Stimulated activated CD8-positive, alpha-beta memory T cell treated with anti-CD3 and anti-CD28 coated beads, Interleukin-15, amount 100 ng/mL, for 48 hours (primary cell): ENCODE measurements around the gene COL11A1.
"Not testable (repeated sequence)": the region's sequence is repeated elsewhere in the genome, so short reads cannot be mapped to it uniquely, and the experiment has no call there.

Experiments used
- DNase-seq, 2 donors: peaks; one replicate each; pipeline ENCODE4 v3.0.0-alpha.2; 2020; ENCODE audit warnings: low read depth in 2 of 2

COL11A1 gene

DNA sequence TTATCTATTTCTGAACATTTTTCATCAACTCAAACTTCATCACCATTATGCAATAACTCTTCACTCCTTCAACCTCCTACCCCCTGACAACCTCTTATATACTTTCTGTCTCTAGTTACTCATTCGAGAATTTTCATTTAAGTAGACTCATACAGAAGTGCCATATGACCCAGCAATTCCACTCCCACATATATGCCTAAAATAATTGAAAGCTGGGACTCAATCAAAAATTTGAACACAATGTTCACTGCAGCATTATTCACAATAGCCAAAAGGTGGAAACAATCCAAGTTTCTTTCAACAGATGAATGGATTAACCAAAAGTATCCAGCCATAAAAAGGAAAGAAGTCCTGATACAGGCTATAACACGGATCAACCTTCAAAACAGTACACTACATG is 24.1 kb downstream of the COL11A1 start:
- no peak for DNase-seq

DNA sequence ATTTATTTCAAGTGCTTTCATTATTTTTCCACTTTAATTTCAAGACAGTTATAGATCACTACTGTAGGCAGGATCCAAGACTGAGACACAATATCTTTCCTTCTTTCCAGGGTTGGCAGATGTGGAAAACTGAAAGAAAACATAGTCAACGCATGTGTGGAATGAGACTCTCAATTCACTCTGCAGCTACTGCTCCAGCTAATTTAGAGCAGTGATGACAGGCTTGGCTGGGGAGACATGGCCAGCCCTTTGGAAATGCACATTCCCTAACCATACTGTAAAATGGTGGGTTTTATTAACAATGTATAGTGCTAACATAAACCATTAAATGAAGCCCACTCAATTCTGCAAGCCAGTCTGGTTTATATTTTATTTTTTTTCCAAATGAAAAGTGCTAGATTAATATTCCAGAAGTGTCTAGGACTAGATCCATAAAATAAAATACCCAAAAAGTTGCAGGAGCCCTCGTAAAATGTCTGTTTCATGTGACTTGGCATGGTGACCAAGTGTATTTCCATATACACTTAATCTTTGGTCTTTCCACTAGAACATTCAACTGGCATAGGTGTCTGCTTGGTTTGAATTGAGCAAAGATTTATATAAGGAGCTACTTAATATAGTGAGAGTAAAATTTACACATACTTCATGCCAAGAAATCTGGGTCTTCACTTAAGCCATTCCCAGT is 32.9 kb downstream of the COL11A1 start:
- no peak for DNase-seq

DNA sequence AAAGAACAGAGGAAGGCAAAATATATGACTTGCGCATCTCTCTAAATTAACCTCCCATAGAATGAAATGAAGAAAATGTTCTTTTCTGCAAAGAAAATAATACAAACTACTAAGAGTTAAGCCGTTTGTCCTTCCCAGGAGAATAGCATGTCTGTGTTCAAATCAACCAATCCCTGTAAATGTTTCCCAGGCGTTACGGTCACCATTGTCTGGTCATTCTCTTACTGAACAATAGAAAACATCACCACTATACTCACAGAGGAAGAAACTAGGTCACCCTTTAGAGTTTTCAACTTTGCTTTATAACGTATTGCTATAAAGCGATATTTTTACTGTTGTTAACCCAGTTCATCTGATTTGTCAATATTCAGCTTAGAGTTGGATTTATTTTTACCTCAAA is 34.1 kb downstream of the COL11A1 start:
- DNase-seq, result no peak

DNA sequence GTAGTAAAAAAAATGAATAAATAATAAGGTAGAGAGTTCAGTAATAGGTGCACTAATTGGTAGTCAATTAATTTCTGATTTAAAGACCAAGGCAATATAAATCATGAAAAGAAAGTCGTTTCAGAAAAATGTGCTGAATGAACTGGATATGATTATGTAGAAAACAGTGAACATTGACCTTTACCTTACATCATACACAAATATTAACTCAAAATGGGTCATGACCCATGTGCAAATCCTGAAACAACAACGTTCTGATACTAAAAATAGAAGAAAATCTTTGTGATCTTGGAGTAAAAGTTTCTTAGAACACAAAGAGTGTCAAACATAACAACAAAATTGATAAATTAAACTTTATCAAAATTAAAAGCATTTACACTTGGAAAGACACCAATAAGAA is 39.1 kb downstream of the COL11A1 start:
- no peak for DNase-seq

DNA sequence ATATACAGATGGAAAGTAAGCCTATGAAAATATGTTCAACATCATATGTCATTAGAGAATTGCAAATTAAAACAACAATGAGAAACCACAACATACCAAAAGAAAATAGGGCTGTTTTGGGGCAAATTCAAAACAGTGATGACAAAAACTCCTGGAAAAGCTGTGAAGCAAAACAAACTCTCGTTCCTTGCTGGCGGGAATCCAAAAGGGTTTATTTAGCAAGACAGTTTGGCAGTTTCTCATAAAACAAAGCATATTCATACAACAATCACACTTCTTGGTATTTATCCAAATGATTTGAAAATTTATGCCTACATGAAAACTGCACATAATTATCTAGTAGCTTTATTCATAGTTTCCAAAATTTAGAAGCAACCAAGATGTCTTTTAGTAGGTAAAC is 44.4 kb downstream of the COL11A1 start:
- DNase-seq, result no peak

DNA sequence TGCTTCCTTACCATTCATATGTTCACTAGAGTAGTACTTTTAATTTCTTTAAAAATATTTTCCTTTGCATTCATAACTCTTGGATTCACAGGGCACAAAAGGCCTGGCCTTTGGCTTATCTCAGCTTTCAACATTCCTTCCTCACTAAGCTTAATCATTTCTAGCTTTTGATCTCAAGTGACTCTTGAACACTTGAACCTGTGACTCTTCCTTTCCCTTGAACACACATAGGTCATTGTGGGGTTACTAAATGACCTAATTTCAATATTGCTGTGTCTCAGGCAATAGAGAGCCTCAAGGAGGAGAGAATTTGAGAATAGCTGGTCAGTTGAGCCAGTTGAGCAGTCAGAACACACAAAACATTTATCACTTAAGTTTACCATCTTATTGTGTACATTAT is 49.9 kb downstream of the COL11A1 start:
- no peak for DNase-seq

DNA sequence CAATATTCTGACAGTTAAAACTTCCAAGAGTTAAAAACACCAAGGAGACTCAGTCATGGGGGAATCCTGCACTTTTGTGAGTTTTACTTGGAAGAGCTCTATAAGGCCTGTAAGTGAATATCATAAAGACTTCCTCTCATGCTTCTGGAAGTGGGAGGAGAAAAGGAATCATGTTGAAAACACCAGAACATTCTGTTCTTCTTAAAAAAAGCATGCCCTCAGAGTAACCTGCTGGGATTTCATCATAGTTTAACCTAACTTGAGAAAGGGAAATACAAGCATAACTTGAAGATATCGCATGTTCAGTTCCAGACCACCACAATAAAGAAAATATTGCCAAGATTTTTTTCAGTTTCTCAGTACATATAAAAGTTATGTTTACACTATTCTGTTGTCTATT is 51.9 kb downstream of the COL11A1 start:
- no peak for DNase-seq

DNA sequence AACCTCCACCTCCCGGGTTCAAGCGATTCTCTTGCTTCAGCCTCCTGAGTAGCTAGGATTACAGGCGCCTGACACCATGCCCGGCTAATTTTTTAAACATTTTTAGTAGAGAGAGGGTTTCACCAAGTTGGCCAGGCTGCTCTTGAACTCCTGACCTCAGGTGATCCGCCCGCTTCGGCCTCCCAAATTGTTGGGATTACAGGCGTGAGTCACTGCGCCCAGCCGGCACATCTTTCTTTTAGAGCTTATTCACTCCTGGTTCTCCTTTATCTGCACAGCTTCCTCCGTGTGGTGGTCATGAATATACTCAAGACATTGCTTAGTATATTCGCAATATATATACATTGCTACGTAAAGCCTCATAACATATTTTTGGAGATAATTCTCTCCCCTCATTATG is 80.2 kb downstream of the COL11A1 start:
- not testable (repeated sequence) for DNase-seq

DNA sequence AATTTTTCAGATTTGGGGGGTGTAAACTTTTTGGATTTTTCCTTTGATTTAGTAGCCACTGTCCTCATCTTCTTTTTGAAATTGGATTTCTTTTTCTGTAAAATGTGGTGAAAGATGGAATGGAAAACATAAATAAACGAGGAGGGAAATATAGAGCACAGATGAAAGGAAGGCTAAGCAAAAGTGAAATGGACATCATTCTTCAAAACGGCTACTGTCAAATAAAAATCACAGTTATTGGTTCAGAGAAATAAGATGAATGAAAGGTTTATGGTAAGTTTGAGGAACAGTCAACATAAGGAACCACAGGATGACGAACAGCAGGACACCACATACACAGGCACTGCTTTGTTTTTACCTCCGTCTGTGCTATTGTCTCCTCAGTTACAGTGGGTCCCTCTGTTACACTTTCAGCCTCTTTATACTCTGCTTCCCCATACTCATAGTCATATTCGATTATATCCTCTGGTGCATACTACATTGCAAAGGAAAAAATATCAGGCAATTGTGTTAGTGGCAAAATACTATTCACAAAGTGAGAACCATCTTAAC is 82.4 kb downstream of the COL11A1 start:
- no peak for DNase-seq

DNA sequence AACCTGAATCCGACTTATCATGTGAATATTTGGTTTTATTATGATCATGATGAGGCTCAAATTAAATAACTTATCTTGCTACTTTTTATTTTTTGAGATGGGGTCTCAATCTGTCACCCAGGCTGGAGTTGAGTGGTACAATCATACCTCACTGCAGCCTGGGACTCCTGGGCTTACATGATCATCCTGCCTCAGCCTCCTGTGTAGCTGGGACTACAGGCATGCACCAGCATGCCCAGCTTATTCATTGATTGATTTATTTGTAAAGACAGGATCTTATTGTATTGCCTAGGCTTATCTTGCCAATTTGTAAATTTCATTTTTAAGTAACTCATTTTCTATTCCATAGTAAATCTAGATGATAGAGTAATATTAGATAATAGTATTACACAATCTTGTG is 84.3 kb downstream of the COL11A1 start:
- no peak for DNase-seq

DNA sequence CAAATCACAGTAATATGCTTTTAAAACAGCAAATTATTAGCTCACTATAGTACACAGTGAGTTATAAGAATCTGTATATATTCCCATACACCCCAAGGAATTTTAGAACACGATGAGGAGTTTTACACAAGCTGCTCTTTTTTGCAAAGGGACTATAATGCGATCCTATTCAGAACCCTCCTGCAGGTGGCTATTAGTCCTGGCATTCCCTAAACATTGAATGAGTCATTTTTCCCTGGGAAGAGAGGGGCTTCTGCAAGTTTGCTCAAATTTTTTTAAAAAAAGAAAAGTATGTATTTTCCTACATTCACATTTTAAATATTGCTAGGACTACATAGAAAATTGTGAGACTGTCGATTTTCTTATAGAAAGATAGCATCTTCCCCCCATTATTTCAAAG is 106.3 kb downstream of the COL11A1 start:
- no peak for DNase-seq

DNA sequence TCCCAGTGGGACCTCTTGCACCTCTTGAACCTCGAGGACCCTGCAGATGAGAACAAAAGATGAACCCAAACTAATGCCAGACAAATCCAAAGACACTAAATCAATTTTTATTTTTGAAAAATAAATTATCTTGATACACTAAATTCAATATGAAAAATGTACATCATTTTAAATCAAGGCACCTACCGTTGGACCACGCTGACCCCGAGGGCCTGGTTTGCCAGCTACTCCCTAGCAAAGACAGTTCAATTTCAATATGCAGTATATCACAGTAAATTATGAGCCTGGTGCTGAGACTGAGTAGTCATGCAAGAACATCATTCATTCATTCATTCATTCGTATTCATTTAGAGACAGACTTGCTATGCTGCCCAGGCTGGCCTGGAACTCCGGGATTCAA is 129.4 kb downstream of the COL11A1 start:
- DNase-seq, result no peak

DNA sequence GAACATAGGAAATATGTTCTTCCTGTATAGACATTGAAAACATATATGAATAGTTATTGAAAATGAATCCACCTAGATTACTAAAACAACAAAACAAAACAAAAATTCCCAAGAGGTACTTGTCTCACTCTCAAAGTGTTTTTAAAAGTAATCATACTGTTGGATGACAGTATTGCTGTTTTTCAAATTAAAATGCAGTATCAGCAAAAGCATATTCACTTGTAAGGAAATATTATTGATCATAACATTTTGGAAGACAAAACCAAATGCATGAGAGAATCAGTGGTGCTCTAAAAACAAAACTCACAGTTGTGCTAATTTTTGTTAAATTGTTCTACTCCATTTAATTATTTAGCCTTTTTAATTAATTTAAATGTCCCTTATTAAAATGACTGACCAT is 131.0 kb downstream of the COL11A1 start:
- no peak for DNase-seq

DNA sequence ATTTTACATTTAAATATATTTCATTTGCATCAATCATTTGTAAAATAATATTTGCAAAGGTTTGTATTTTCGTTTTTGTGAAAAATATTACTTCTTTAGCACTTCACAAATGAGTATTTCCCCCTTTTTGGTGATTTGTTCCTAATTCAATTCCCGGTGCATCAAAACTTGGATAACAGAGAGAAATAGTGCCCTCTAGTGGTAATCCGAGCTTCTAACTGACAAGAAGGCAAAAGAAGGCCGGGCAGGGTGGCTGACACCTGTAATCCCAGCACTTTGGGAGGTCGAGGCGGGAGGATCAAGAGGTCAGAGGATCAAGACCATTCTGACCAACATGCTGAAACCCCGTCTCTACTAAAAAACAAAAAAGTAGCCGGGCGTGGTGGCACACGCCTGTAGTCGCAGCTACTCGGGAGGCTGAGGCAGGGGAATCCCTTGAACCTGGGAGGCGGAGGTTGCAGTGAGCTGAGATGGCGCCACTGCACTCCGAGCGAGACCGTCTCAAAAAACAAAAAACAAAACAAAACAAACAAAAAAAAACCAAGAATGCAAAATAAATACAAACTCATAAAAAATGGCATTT is 137.7 kb downstream of the COL11A1 start:
- DNase-seq, result peak in 1 of 2 donors; percentile 2

DNA sequence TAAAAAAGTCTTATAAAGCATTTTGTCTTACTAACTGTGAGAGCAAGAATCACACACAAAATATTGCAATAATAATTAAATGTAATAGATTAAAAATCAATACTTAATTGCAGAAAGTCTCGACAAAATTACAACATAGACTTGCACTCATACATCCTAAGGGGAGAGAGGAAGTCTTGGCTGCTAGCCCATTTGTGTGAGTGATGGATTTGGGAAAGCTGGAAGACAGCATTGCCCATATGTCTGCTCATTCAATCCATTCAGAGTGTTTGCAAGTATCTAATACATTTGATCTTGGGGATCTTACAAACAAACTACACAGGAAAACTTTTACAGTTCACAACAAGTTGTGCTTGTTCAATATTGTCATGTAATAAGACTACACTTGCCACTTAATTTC is 140.5 kb downstream of the COL11A1 start:
- DNase-seq, result no peak

DNA sequence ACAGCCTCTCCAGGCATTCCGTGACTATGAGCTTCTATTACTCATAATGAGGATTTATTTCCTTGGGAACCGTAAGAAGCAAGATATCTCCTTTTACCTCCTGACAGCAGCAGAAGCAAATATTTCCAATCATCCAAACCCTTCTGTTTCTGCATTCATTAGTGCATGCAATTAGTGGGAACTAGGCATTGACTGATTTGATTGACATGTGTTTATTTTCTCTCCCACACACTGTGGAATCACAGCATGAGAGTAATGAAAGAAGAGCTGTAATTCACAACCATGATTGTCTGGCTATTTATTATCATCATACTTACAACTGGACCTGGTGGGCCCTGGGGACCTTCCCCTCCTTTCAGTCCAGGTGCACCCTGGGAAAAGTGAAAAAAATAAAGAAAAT is 146.8 kb downstream of the COL11A1 start:
- no peak for DNase-seq

DNA sequence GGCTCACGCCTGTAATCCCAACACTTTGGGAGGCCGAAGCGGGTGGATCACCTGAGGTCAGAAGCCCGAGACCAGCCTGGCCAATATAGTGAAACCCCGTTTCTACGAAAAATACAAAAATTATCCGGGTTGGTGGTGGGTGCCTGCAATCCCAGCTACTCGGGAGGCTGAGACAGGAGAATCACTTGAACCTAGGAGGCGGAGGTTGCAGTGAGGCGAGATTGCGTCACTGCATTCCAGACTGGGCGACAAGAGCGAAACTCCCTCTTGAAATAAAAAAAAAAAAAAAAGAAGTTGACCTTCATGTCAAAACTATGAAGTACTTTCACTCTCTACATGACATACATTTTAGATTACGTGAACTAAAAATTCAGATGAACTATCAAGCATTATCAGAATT is 153.7 kb downstream of the COL11A1 start:
- no peak for DNase-seq

DNA sequence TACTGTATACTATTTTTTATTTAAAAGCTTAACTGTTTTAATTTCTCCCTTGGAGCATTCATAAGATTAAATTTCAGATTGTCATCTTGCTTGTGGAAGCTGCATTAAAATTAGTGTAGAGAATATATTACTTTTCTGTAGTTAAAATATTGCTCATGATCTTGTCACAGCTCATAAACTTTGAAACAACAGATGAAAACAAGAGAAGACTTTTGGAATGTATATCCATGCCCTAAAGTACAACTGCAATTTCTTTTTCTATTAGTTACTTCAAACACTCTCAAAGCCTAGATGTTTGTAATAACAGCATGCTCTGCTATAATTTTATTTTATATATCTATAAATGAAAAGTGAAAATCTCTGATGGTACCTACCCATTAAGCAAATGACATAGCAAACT is 155.9 kb downstream of the COL11A1 start:
- no peak for DNase-seq

DNA sequence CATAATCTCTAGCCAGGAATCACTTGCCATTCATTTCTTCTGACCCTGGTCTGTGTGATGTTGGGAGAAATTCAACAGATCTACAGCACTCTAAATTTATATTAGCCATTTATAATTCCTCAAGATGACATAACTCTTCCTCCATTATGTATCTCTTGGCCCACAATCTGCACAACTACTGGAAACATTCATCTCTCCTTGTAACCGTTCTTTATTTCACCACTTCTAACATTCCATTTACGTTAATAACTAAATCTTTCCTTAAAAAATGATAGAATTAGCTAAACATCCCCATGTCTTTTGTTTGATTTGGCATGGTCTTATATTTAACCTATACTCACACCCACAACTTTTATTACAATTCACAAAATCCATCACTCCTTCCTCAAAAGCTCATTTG is 166.0 kb downstream of the COL11A1 start:
- no peak for DNase-seq

DNA sequence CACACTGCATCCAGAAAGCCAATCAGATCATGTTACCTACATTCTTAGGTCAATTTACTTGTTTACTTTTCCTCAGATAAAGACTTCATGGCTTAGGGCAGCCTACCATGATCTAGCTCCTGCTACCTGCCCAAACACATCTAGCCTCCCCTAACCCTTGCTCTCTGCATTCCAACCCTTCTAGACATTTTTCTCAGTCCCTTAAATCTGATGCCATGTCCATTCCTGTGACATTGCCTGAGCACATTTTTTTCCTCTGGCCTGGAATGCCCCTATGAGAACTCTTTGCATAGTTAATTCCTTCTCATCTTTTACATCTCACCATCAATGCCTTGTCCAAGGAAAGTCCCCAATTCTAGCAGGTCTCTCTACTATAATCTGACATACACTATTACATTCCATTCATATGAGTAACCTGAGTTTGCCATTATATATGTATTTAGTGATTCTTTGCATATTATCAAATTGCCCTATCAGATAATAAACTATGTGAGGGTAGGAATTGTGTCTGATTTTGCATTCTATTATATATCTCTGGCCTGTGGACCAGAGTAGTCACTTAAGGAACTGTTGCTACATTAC is 166.9 kb downstream of the COL11A1 start:
- no peak for DNase-seq

DNA sequence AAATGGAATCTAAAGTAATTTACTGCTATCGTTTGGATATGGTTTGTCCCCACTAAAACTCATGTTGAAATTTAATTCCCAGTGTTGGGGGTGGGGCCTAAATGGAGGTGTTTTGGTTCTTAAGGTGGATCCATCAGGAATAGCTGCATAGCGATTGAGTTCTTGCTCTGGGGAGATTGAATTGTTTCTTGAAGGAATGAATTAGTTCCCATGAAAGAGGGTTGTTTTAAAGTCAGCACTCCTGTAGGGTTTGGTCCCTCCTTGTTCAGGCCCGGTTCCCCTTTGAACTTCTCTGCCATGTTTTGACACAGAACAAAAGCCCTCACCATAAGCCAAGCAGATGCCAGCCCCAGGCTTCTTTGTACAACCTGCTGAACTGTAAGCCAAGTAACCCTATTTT is 170.9 kb downstream of the COL11A1 start:
- no peak for DNase-seq

DNA sequence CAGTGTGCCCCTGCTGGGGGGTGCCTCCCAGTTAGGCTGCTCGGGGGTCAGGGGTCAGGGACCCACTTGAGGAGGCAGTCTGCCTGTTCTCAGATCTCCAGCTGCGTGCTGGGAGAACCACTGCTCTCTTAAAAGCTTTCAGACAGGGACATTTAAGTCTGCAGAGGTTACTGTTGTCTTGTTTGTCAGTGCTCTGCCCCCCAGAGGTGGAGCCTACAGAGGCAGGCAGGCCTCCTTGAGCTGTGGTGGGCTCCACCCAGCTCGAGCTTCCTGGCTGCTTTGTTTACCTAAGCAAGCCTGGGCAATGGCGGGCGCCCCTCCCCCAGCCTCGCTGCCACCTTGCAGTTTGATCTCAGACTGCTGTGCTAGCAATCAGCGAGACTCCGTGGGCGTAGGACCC is 175.0 kb downstream of the COL11A1 start:
- not testable (repeated sequence) for DNase-seq

DNA sequence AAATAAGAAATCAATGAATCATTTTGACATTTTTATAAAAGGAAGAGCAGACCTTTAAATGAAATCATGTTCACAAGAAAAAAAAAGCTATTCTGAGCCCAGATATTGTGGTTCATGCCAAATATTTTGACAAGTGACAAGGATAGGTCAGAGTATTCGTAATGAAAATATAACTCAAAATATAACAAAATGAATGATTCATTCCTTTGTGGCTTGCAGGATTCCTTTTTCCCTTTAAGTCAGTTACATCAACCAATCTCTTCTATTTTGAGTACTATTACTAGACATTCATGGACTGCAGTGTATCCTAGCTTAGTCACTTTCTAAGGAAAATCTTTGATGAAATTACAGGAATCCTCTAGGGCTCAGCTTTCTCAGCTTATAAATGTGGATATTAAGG is 188.7 kb downstream of the COL11A1 start:
- DNase-seq, result no peak
